H9 (cell line): ENCODE measurements around the gene ST8SIA2. TPM values are rescaled to one million over a fixed set of nuclear protein-coding genes. Genes with fewer than 3 reads are reported as not detected.

ENCODE experiments used
- DNase-seq: peaks from one replicate; pipeline ENCODE4 v3.0.0-alpha.2; 2017
- H2AFZ ChIP-seq: one replicate; pipeline ENCODE4 v1.6.1; 2013; ENCODE audit warnings: mild to moderate bottlenecking, low read length, control low read depth, moderate library complexity
- H2AK5ac ChIP-seq: 2 replicates; pipeline ENCODE4 v1.6.1; 2013; ENCODE audit warnings: low read length, control low read depth, mixed read lengths; ENCODE audit not compliant: insufficient read length
- H2BK120ac ChIP-seq: one replicate; pipeline ENCODE4 v1.6.1; 2013; ENCODE audit warnings: low read depth, mild to moderate bottlenecking, low read length, control low read depth, inconsistent platforms; ENCODE audit not compliant: poor library complexity, severe bottlenecking
- H2BK12ac ChIP-seq: 2 replicates; pipeline ENCODE4 v1.6.1; 2013; ENCODE audit warnings: low read length, control low read depth, mixed read lengths, low read depth; ENCODE audit not compliant: insufficient read length
- H2BK15ac ChIP-seq: 2 replicates; pipeline ENCODE4 v1.6.1; 2013; ENCODE audit warnings: low read depth, low read length, control low read depth
- H2BK20ac ChIP-seq: one replicate; pipeline ENCODE4 v1.6.1; 2013; ENCODE audit warnings: low read depth, mild to moderate bottlenecking, low read length, control low read depth, inconsistent platforms; ENCODE audit not compliant: poor library complexity, severe bottlenecking
- H2BK5ac ChIP-seq: 2 replicates; pipeline ENCODE4 v1.6.1; 2013; ENCODE audit warnings: low read length, control low read depth, mixed read lengths; ENCODE audit not compliant: insufficient read length
- H3K14ac ChIP-seq: 2 replicates; pipeline ENCODE4 v1.6.1; 2013; ENCODE audit warnings: low read length, control low read depth; ENCODE audit not compliant: insufficient read depth
- H3K18ac ChIP-seq: 2 replicates; pipeline ENCODE4 v1.6.1; 2013; ENCODE audit warnings: low read depth, mild to moderate bottlenecking, mixed read lengths, low read length, control low read depth; ENCODE audit not compliant: insufficient read length
- H3K23ac ChIP-seq: 2 replicates; pipeline ENCODE4 v1.6.1; 2013; ENCODE audit warnings: low read length, control low read depth, mixed read lengths, low read depth; ENCODE audit not compliant: insufficient read length
- H3K23me2 ChIP-seq: 2 replicates; pipeline ENCODE4 v1.6.1; 2013; ENCODE audit warnings: low read depth, mild to moderate bottlenecking, mixed read lengths, low read length, control low read depth; ENCODE audit not compliant: insufficient read length, poor library complexity, severe bottlenecking
- H3K27ac ChIP-seq: 2 replicates; pipeline ENCODE4 v1.5.1; 2013; ENCODE audit warnings: low read length, control low read depth, mixed read lengths, low read depth; ENCODE audit not compliant: insufficient read length
- H3K27me3 ChIP-seq: 2 replicates; pipeline ENCODE4 v1.6.1; 2013; ENCODE audit warnings: low read length, control low read depth, inconsistent platforms; ENCODE audit not compliant: insufficient read depth
- H3K4ac ChIP-seq: 2 replicates; pipeline ENCODE4 v1.6.1; 2013; ENCODE audit warnings: low read depth, mild to moderate bottlenecking, control low read depth, inconsistent platforms, low read length, moderate library complexity
- H3K4me1 ChIP-seq: 2 replicates; pipeline ENCODE4 v1.6.1; 2013; ENCODE audit warnings: low read length, control low read depth, inconsistent platforms; ENCODE audit not compliant: insufficient read depth
- H3K4me2 ChIP-seq: 2 replicates; pipeline ENCODE4 v1.6.1; 2013; ENCODE audit warnings: low read length, control low read depth, mixed read lengths; ENCODE audit not compliant: insufficient read length, insufficient read depth
- H3K56ac ChIP-seq: 2 replicates; pipeline ENCODE4 v1.6.1; 2013; ENCODE audit warnings: low read depth, mild to moderate bottlenecking, mixed read lengths, low read length, control low read depth; ENCODE audit not compliant: insufficient read length
- H3K79me1 ChIP-seq: 2 replicates; pipeline ENCODE4 v1.6.1; 2013; ENCODE audit warnings: low read depth, mild to moderate bottlenecking, moderate library complexity, low read length, control low read depth, inconsistent platforms; ENCODE audit not compliant: insufficient read depth, poor library complexity, severe bottlenecking
- H3K79me2 ChIP-seq: 2 replicates; pipeline ENCODE4 v1.6.1; 2013; ENCODE audit warnings: low read length, control low read depth, inconsistent platforms; ENCODE audit not compliant: insufficient read depth
- H3K9ac ChIP-seq: 2 replicates; pipeline ENCODE4 v1.6.1; 2013; ENCODE audit warnings: low read length, control low read depth, mixed read lengths; ENCODE audit not compliant: insufficient read length; ENCODE audit errors: extremely low read depth
- H3K9me3 ChIP-seq: one replicate; pipeline ENCODE4 v1.6.1; 2013; ENCODE audit warnings: low read depth, low read length, inconsistent platforms; ENCODE audit not compliant: control insufficient read depth
- H3T11ph ChIP-seq: one replicate; pipeline ENCODE4 v1.6.1; 2013; ENCODE audit warnings: mild to moderate bottlenecking, low read length, control low read depth, inconsistent platforms
- H4K20me1 ChIP-seq: one replicate; pipeline ENCODE4 v1.6.1; 2013; ENCODE audit not compliant: control insufficient read depth, insufficient read length, insufficient read depth
- H4K5ac ChIP-seq: 2 replicates; pipeline ENCODE4 v1.6.1; 2013; ENCODE audit warnings: low read depth, mild to moderate bottlenecking, mixed read lengths, low read length, control low read depth; ENCODE audit not compliant: insufficient read length
- H4K8ac ChIP-seq: replicated peaks from 2 replicates; pipeline ENCODE4 v1.6.1; 2013; ENCODE audit warnings: low read length, control low read depth, mixed read lengths, low read depth; ENCODE audit not compliant: insufficient read length
- H4K91ac ChIP-seq: 2 replicates; pipeline ENCODE4 v1.6.1; 2013; ENCODE audit warnings: low read depth, mild to moderate bottlenecking, moderate library complexity, mixed read lengths, low read length, control low read depth; ENCODE audit not compliant: insufficient read length
- H3K27ac Mint-ChIP-seq, 3 experiments: 2 replicates in 2 of 3; 3 replicates in 1 of 3; pipeline ENCODE4 v1.8.0; 2020 to 2021; ENCODE audit warnings: mixed read lengths in 3 of 3, mild to moderate bottlenecking in 1 of 3, moderate library complexity in 1 of 3
- H3K27me3 Mint-ChIP-seq: 2 replicates; pipeline ENCODE4 v1.8.0; 2021; ENCODE audit warnings: low read depth, mild to moderate bottlenecking, moderate library complexity, mixed read lengths
- H3K36me3 Mint-ChIP-seq, 3 experiments: 2 replicates in 2 of 3; 3 replicates in 1 of 3; pipeline ENCODE4 v1.8.0; 2020 to 2021; ENCODE audit warnings: low read depth in 3 of 3, mixed read lengths in 3 of 3; ENCODE audit not compliant: insufficient read depth in 1 of 3
- H3K4me1 Mint-ChIP-seq, 2 experiments: 2 replicates each; pipeline ENCODE4 v1.8.0; 2020; ENCODE audit warnings: mixed read lengths in 2 of 2
- H3K4me3 Mint-ChIP-seq, 2 experiments: 2 replicates in 1 of 2; 3 replicates in 1 of 2; pipeline ENCODE4 v1.8.0; 2020 to 2021; ENCODE audit warnings: mild to moderate bottlenecking in 2 of 2, mixed read lengths in 2 of 2, moderate library complexity in 1 of 2
- H3K9me3 Mint-ChIP-seq, 2 experiments: 2 replicates in 1 of 2; 3 replicates in 1 of 2; pipeline ENCODE4 v1.8.0; 2020; ENCODE audit warnings: mild to moderate bottlenecking in 2 of 2, mixed read lengths in 2 of 2, moderate library complexity in 1 of 2
- CTCF ChIP-seq: fragments of 200-600 bp; sonication (generic); conservative IDR thresholded peaks from 3 replicates; pipeline ENCODE4 v1.8.0; 2021; ENCODE audit warnings: antibody characterized with exemption, mild to moderate bottlenecking
- WGBS: extraction: QIAGEN DNeasy Blood & Tissue Kit; methylation state at CpG from one replicate; pipeline ENCODE4 v1.1.7; 2013; ENCODE audit warnings: missing lambda C conversion rate, low lambda C conversion rate, mixed read lengths; ENCODE audit not compliant: insufficient read length; ENCODE audit errors: extremely low coverage; 5-methylcytosine and 5-hydroxymethylcytosine counted together
- total RNA-seq: library from RNA; stranded (reverse); gene quantifications from 2 replicates; pipeline ENCODE4 v1.2.1, GENCODE V29; 2021

ST8SIA2 gene
- total RNA-seq, 1 experiment from 2014 or later: 1.8 TPM

GRCh38 chr15:92499731-92500530, 106.2 kb downstream of the ST8SIA2 start:
- Histone ChIP-seq H3K27me3 (no peaks in the 10 kb centered on the region), H3K4me2 (no peak overlapping the region), H2BK15ac (no peak overlapping the region), H4K5ac (no peak overlapping the region), H2AK5ac (no peak overlapping the region), H2AFZ (no peak overlapping the region), H3K79me2 (no peaks in the 10 kb centered on the region), H3K79me1 (no peaks in the 10 kb centered on the region), H3K4ac (no peak overlapping the region), H3K56ac (no peak overlapping the region), H2BK120ac (no peak overlapping the region), H3K9ac (no peak overlapping the region), H4K91ac (no peak overlapping the region), H3K23ac (no peak overlapping the region), H3K14ac (no peak overlapping the region), H3K27ac (no peak overlapping the region), H2BK5ac (no peak overlapping the region), H3K23me2 (no peaks in the 10 kb centered on the region), H4K20me1 (no peaks in the 10 kb centered on the region), H4K8ac (no peak overlapping the region), H2BK12ac (no peak overlapping the region), H3K4me1 (no peaks in the 10 kb centered on the region), H2BK20ac (no peak overlapping the region), H3K9me3 (no peaks in the 10 kb centered on the region), H3K18ac (no peak overlapping the region), H3T11ph (no peak overlapping the region)
- TF ChIP-seq CTCF: no peak
- no peak overlapping the region for H3K27ac Mint-ChIP-seq
- H3K9me3 Mint-ChIP-seq: no peaks in the 10 kb centered on the region
- peaks cover 20 to 35% of the 10 kb centered on the region in 2 experiments for H3K4me1 Mint-ChIP-seq
- H3K4me3 Mint-ChIP-seq: no peak overlapping the region
- H3K27me3 Mint-ChIP-seq: peaks cover 23% of the 10 kb centered on the region
- H3K36me3 Mint-ChIP-seq: no peaks in the 10 kb centered on the region
- no CpG with 5 or more reads among the region's 13 CpGs for WGBS
- no peak for DNase-seq
